Measurements from ENCODE around the gene MPO. TPM values are rescaled to one million over a fixed set of nuclear protein-coding genes. Genes with fewer than 3 reads are reported as not detected.
A peak's percentile ranks its signal among the peaks of the same experiment; 100 is the strongest.

The MPO gene
- total RNA-seq, 4 donors from 2014 or later: not detected

GRCh38 chr17:58277802-58278595, 2.7 kb downstream of the MPO start:
- H3K27ac ChIP-seq: no peak overlapping the region
- H3K36me3 ChIP-seq: no peaks in the 10 kb centered on the region
- H3K4me1 ChIP-seq: peaks cover 0 to 12% (median 0%) of the 10 kb centered on the region in 4 donors
- WGBS, 2 donors: 85 to 86% methylated on average over 36 of the region's 36 CpGs
- DNase-seq (ENCODE audit: low spot score in 2 of 2): no peak
- peaks cover 0 to 28% of the 10 kb centered on the region in 2 donors for H3K27me3 ChIP-seq
- no peaks in the 10 kb centered on the region for H3K9me3 ChIP-seq
- TF ChIP-seq, protein P1, sequence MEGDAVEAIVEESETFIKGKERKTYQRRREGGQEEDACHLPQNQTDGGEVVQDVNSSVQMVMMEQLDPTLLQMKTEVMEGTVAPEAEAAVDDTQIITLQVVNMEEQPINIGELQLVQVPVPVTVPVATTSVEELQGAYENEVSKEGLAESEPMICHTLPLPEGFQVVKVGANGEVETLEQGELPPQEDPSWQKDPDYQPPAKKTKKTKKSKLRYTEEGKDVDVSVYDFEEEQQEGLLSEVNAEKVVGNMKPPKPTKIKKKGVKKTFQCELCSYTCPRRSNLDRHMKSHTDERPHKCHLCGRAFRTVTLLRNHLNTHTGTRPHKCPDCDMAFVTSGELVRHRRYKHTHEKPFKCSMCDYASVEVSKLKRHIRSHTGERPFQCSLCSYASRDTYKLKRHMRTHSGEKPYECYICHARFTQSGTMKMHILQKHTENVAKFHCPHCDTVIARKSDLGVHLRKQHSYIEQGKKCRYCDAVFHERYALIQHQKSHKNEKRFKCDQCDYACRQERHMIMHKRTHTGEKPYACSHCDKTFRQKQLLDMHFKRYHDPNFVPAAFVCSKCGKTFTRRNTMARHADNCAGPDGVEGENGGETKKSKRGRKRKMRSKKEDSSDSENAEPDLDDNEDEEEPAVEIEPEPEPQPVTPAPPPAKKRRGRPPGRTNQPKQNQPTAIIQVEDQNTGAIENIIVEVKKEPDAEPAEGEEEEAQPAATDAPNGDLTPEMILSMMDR (IDR thresholded peaks at IDR 0.05): no peak
- no peak for TF ChIP-seq EP300 (IDR thresholded peaks at IDR 0.05)
- TF ChIP-seq POLR2A (IDR thresholded peaks at IDR 0.05): no peak
- H3K4me3 ChIP-seq: no peak overlapping the region

GRCh38 chr17:58277107-58277801, 3.5 kb downstream of the MPO start:
- WGBS, 2 donors: 56 to 65% methylated on average over 5 of the region's 5 CpGs
- TF ChIP-seq POLR2A (IDR thresholded peaks at IDR 0.05) (no peak), EP300 (IDR thresholded peaks at IDR 0.05) (no peak)
- TF ChIP-seq, protein P1 (IDR thresholded peaks at IDR 0.05): peak in 2 of 5 experiments; percentile 23
- no peak overlapping the region for H3K27ac ChIP-seq
- peaks cover 0 to 12% (median 0%) of the 10 kb centered on the region in 4 donors for H3K4me1 ChIP-seq
- H3K36me3 ChIP-seq: no peaks in the 10 kb centered on the region
- no peaks in the 10 kb centered on the region for H3K9me3 ChIP-seq
- H3K4me3 ChIP-seq: no peak overlapping the region
- H3K27me3 ChIP-seq: peaks cover 0 to 28% of the 10 kb centered on the region in 2 donors
- DNase-seq (ENCODE audit: low spot score in 2 of 2): no peak

DNA sequence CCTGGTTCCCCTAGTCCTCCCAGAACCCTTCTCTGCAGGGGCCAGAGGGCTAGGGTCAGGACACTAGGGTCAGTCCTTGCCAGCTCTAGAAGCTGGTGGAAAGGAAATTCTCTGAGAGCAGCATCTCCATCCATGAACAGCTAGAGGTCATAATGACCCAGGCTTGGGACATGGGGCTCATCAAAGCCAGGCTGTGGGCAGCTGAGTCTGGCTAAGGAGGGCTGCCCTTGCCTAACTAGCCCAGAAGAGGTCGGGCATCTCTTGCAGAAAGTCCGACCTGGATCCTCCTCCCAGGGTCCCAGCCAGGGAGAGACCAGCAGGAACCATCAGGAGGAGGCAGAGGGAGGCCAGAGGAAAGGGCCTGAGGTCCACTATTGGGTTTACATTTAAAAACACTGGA, 4.3 kb downstream of the MPO start:
- WGBS, 2 donors: 43% methylated on average over 2 of the region's 2 CpGs; no CpG with 5 or more reads in 1 of the 2 donors
- Histone ChIP-seq H3K36me3 (no peaks in the 10 kb centered on the region), H3K4me1 (peaks cover 0 to 12% (median 0%) of the 10 kb centered on the region in 4 donors), H3K27me3 (peaks cover 0 to 28% of the 10 kb centered on the region in 2 donors), H3K4me3 (no peak overlapping the region), H3K27ac (no peak overlapping the region), H3K9me3 (no peaks in the 10 kb centered on the region)
- no peak for TF ChIP-seq EP300 (IDR thresholded peaks at IDR 0.05)
- no peak for TF ChIP-seq POLR2A (IDR thresholded peaks at IDR 0.05)
- TF ChIP-seq, protein P1 (IDR thresholded peaks at IDR 0.05): no peak
- no peak for DNase-seq (ENCODE audit: low spot score in 2 of 2)

GRCh38 chr17:58275417-58275816, 5.3 kb downstream of the MPO start:
- WGBS, 2 donors: 82% methylated on average over 10 of the region's 10 CpGs
- no peak overlapping the region for H3K27ac ChIP-seq
- no peak overlapping the region for H3K4me3 ChIP-seq
- DNase-seq (ENCODE audit: low spot score in 2 of 2): no peak
- no peaks in the 10 kb centered on the region for H3K9me3 ChIP-seq
- H3K36me3 ChIP-seq: no peaks in the 10 kb centered on the region
- TF ChIP-seq POLR2A (IDR thresholded peaks at IDR 0.05) (no peak), EP300 (IDR thresholded peaks at IDR 0.05) (no peak)
- TF ChIP-seq, protein P1 (IDR thresholded peaks at IDR 0.05): no peak
- H3K4me1 ChIP-seq: peaks cover 0 to 12% (median 0%) of the 10 kb centered on the region in 4 donors
- H3K27me3 ChIP-seq: peaks cover 0 to 25% of the 10 kb centered on the region in 2 donors

All from tibial nerve (tissue), 4 donors.